Measurements from ENCODE around the gene RAMACL.
"Not testable (repeated sequence)": the region's sequence is repeated elsewhere in the genome, so short reads cannot be mapped to it uniquely, and the experiment has no call there.

DNA sequence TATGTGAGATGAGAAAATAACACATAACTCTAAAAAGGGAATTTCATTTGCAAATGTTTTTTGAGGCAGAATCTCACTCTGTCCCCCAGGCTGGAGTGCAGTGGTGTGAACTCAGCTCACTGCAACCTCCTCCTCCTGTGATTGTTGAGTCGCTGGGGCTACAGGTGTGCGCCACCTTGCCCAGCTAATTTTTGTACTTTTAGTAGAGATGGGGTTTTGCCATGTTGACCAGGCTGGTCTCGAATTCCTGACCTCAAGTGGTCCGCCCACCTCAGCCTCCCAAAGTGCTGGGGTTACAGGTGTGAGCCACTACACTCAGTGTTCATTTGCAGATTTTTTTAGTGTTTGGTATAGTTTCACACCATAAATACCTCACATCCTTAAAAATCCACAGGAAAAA is 48.1 kb upstream of the RAMACL start:
- TF ChIP-seq, protein P1, sequence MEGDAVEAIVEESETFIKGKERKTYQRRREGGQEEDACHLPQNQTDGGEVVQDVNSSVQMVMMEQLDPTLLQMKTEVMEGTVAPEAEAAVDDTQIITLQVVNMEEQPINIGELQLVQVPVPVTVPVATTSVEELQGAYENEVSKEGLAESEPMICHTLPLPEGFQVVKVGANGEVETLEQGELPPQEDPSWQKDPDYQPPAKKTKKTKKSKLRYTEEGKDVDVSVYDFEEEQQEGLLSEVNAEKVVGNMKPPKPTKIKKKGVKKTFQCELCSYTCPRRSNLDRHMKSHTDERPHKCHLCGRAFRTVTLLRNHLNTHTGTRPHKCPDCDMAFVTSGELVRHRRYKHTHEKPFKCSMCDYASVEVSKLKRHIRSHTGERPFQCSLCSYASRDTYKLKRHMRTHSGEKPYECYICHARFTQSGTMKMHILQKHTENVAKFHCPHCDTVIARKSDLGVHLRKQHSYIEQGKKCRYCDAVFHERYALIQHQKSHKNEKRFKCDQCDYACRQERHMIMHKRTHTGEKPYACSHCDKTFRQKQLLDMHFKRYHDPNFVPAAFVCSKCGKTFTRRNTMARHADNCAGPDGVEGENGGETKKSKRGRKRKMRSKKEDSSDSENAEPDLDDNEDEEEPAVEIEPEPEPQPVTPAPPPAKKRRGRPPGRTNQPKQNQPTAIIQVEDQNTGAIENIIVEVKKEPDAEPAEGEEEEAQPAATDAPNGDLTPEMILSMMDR (IDR thresholded peaks at IDR 0.05) = not testable (repeated sequence)
- TF ChIP-seq EZH2 (IDR thresholded peaks at IDR 0.05; ENCODE audit: borderline replicate concordance, insufficient read depth, low read depth, low read length, poor library complexity, severe bottlenecking) = not testable (repeated sequence)
